Hepatocyte (in vitro differentiated cells): Measurements from ENCODE around the gene PPP2R5C. TPM values are rescaled to one million over a fixed set of nuclear protein-coding genes. Genes with fewer than 3 reads are reported as not detected.

Source experiments
- DNase-seq: peaks from one replicate; pipeline ENCODE4 v3.0.0-alpha.2; 2016; ENCODE audit warnings: low spot score
- H2AFZ ChIP-seq: fragments of 200-600 bp; sonication (generic); 2 replicates; pipeline ENCODE4 v1.6.0; 2016; ENCODE audit warnings: antibody characterized with exemption, mild to moderate bottlenecking
- H3K27ac ChIP-seq: fragments of 200-600 bp; sonication (generic); 2 replicates; pipeline ENCODE4 v1.5.1; 2016; ENCODE audit warnings: mild to moderate bottlenecking
- H3K27me3 ChIP-seq: fragments of 200-600 bp; sonication (generic); 2 replicates; pipeline ENCODE4 v1.6.1; 2016
- H3K36me3 ChIP-seq: fragments of 200-600 bp; sonication (generic); replicated peaks from 2 replicates; pipeline ENCODE4 v1.5.1; 2016; ENCODE audit warnings: low read depth; ENCODE audit not compliant: insufficient read depth
- H3K4me1 ChIP-seq: fragments of 200-600 bp; sonication (generic); 2 replicates; pipeline ENCODE4 v1.5.1; 2016; ENCODE audit warnings: mild to moderate bottlenecking, moderate library complexity; ENCODE audit not compliant: insufficient read depth
- H3K4me2 ChIP-seq: fragments of 200-600 bp; sonication (generic); 2 replicates; pipeline ENCODE4 v1.6.0; 2016
- H3K4me3 ChIP-seq: fragments of 200-600 bp; sonication (generic); 2 replicates; pipeline ENCODE4 v1.5.1; 2016; ENCODE audit warnings: mild to moderate bottlenecking
- H3K79me2 ChIP-seq: fragments of 200-600 bp; sonication (generic); 2 replicates; pipeline ENCODE4 v1.6.0; 2017; ENCODE audit warnings: mild to moderate bottlenecking
- H3K9me2 ChIP-seq: fragments of 200-600 bp; sonication (generic); replicated peaks from 2 replicates; pipeline ENCODE4 v1.6.0; 2017; ENCODE audit warnings: mild to moderate bottlenecking; ENCODE audit not compliant: insufficient read depth
- H3K9me3 ChIP-seq: fragments of 200-600 bp; sonication (generic); 2 replicates; pipeline ENCODE4 v1.5.1; 2016; ENCODE audit warnings: low read depth, mild to moderate bottlenecking
- H4K20me1 ChIP-seq: fragments of 200-600 bp; sonication (generic); 2 replicates; pipeline ENCODE4 v1.6.0; 2016; ENCODE audit warnings: mild to moderate bottlenecking; ENCODE audit not compliant: insufficient read depth, poor library complexity, severe bottlenecking
- CTCF ChIP-seq: fragments of 200-600 bp; sonication (generic); IDR thresholded peaks from 2 replicates; pipeline ENCODE4 v1.5.1; 2016; ENCODE audit warnings: antibody characterized with exemption, mild to moderate bottlenecking; ENCODE audit not compliant: poor library complexity
- EZH2 ChIP-seq: fragments of 200-600 bp; sonication (generic); IDR thresholded peaks from 2 replicates; pipeline ENCODE4 v1.6.1; 2016; ENCODE audit warnings: antibody characterized with exemption, mild to moderate bottlenecking, borderline replicate concordance
- EZH2phosphoT487 ChIP-seq: fragments of 200-600 bp; sonication (generic); IDR thresholded peaks from one replicate; pipeline ENCODE4 v1.6.1; 2018; ENCODE audit warnings: antibody characterized with exemption, mild to moderate bottlenecking, low read depth, moderate library complexity; ENCODE audit not compliant: unreplicated experiment, severe bottlenecking
- WGBS: methylation state at CpG from one replicate; pipeline ENCODE4 v1.1.6; 2016; ENCODE audit warnings: low lambda C conversion rate; ENCODE audit errors: missing lambda C conversion rate; 5-methylcytosine and 5-hydroxymethylcytosine counted together
- polyA plus RNA-seq: library from polyadenylated mRNA; unstranded; fragments of >200 nt; fragmentation: Nextera tagmentation; extraction: Ambion mirVana; gene quantifications from 2 replicates; pipeline ENCODE4 v1.2.1, GENCODE V29; 2016
- total RNA-seq: library from RNA; depleted of rRNA; stranded (reverse); fragments of >200 nt; gene quantifications from 2 replicates; pipeline ENCODE4 v1.2.3, GENCODE V29; 2014

Gene PPP2R5C
- total and polyA plus RNA-seq, 2 experiments from 2014 or later = 47.4 to 78.0 TPM

GRCh38 chr14:101716956-101717662 is 44.4 kb upstream of the PPP2R5C start:
- H3K36me3 ChIP-seq = no peaks in the 10 kb centered on the region
- 82% methylated on average over 17 of the region's 17 CpGs for WGBS
- H3K79me2 ChIP-seq = no peaks in the 10 kb centered on the region
- no peak overlapping the region for H3K4me2 ChIP-seq
- H2AFZ ChIP-seq = no peak overlapping the region
- no peaks in the 10 kb centered on the region for H3K9me2 ChIP-seq
- no peak overlapping the region for H3K27ac ChIP-seq
- no peak for DNase-seq
- no peak for TF ChIP-seq EZH2
- TF ChIP-seq CTCF = no peak
- no peak for TF ChIP-seq EZH2phosphoT487
- H3K9me3 ChIP-seq = no peaks in the 10 kb centered on the region
- no peaks in the 10 kb centered on the region for H4K20me1 ChIP-seq
- no peaks in the 10 kb centered on the region for H3K27me3 ChIP-seq
- no peaks in the 10 kb centered on the region for H3K4me1 ChIP-seq
- no peak overlapping the region for H3K4me3 ChIP-seq

GRCh38 chr14:101717663-101718490 is 43.6 kb upstream of the PPP2R5C start:
- Histone ChIP-seq H3K4me2 (no peak overlapping the region), H3K4me1 (no peaks in the 10 kb centered on the region), H3K27ac (no peak overlapping the region), H4K20me1 (no peaks in the 10 kb centered on the region), H3K9me3 (no peaks in the 10 kb centered on the region), H3K9me2 (no peaks in the 10 kb centered on the region), H3K27me3 (no peaks in the 10 kb centered on the region), H3K4me3 (no peak overlapping the region), H3K79me2 (no peaks in the 10 kb centered on the region), H2AFZ (no peak overlapping the region), H3K36me3 (no peaks in the 10 kb centered on the region)
- no peak for DNase-seq
- TF ChIP-seq EZH2 = no peak
- TF ChIP-seq CTCF = no peak
- TF ChIP-seq EZH2phosphoT487 = no peak
- 90% methylated on average over 19 of the region's 19 CpGs for WGBS

- H3K4me2 ChIP-seq = no peak overlapping the region
- no peaks in the 10 kb centered on the region for H3K9me3 ChIP-seq
- no peak overlapping the region for H2AFZ ChIP-seq
- no peaks in the 10 kb centered on the region for H4K20me1 ChIP-seq
- no peaks in the 10 kb centered on the region for H3K9me2 ChIP-seq
- no peaks in the 10 kb centered on the region for H3K36me3 ChIP-seq
- no peak overlapping the region for H3K27ac ChIP-seq
- 83% methylated on average over 6 of the region's 10 CpGs for WGBS
- no peaks in the 10 kb centered on the region for H3K27me3 ChIP-seq
- no peak for TF ChIP-seq CTCF
- no peak for TF ChIP-seq EZH2phosphoT487
- no peak for TF ChIP-seq EZH2
- H3K79me2 ChIP-seq = no peaks in the 10 kb centered on the region
- H3K4me1 ChIP-seq = no peaks in the 10 kb centered on the region
- DNase-seq = no peak
- H3K4me3 ChIP-seq = no peak overlapping the region
Observed at GRCh38 chr14:101719045-101719645, 42.4 kb upstream of the PPP2R5C start.
